ENCODE results near the gene SLC12A7. TPM values are rescaled to one million over a fixed set of nuclear protein-coding genes. Genes with fewer than 3 reads are reported as not detected.

SLC12A7 gene
- total and polyA plus RNA-seq, 7 experiments from 2014 or later, result 6.4 to 101 (median 61.9) TPM

DNA sequence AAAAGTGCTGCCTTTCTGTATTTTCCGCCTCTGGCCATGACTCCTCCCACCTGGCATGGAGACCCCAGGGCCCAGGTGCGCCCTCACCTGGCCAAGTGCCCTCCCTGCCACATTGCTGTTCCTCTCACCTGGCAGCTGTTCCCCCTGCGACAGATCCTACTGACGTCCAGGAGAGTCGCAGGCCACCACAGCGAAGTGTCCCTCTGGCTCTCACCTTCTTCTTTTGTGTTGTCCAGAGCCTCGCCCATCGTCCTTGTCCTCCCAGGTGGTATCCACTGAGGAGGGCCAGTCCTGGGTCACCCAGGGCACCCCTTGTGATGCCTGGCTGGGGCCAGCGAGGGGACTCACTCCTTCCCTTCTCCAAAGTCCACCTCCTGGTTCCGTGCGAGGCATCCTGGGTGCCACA, 100.6 kb downstream of the SLC12A7 start:
- no peaks in the 10 kb centered on the region for H3K9me3 ChIP-seq (ENCODE audit: control insufficient read depth in 2 of 3, low read length in 3 of 3)
- peak overlapping the region in 8 of 10 donors; percentile 1 to 68 (median 48) for H3K4me3 Mint-ChIP-seq
- peaks cover 30 to 41% (median 38%) of the 10 kb centered on the region in 5 donors for H3K27me3 Mint-ChIP-seq
- H3K4me3 ChIP-seq (ENCODE audit: low read length), result no peak overlapping the region
- H3K27ac Mint-ChIP-seq, result peak overlapping the region in 1 of 9 donors; percentile 66
- ChIA-PET CTCF (no interaction called here), POLR2A (interaction anchor here (0.8 kb wide), 1 partner anchor 94 kb away, joined by 3 read pairs; no protein-coding TSS in a partner anchor)
- no peak overlapping the region for H3K27ac ChIP-seq (ENCODE audit: low read depth, low read length)
- H3K36me3 ChIP-seq (ENCODE audit: control insufficient read depth in 2 of 3, insufficient read depth in 3 of 3, low read length in 3 of 3), result no peaks in the 10 kb centered on the region
- H3K4me1 ChIP-seq (ENCODE audit: control insufficient read depth in 2 of 2, insufficient read depth in 2 of 2, low read length in 2 of 2), result peaks cover 0 to 10% of the 10 kb centered on the region in 2 donors
- H3K27me3 ChIP-seq (ENCODE audit: control insufficient read depth in 2 of 2, insufficient read depth in 2 of 2, low read length in 2 of 2), result peaks cover 0 to 9% of the 10 kb centered on the region in 2 donors
- peaks cover 7 to 24% (median 11%) of the 10 kb centered on the region in 7 donors for H3K4me1 Mint-ChIP-seq
- ATAC-seq, result peak; percentile 40
- intact Hi-C loops (cut with micrococcal nuclease), result loop anchor here (1.0 kb wide), 1 partner anchor 88 kb away; no protein-coding TSS in a partner anchor
- H3K9me3 Mint-ChIP-seq, result no peaks in the 10 kb centered on the region
- no peaks in the 10 kb centered on the region for H3K36me3 Mint-ChIP-seq
- peak in 7 of 9 donors; percentile 31 to 55 (median 46) for DNase-seq

DNA sequence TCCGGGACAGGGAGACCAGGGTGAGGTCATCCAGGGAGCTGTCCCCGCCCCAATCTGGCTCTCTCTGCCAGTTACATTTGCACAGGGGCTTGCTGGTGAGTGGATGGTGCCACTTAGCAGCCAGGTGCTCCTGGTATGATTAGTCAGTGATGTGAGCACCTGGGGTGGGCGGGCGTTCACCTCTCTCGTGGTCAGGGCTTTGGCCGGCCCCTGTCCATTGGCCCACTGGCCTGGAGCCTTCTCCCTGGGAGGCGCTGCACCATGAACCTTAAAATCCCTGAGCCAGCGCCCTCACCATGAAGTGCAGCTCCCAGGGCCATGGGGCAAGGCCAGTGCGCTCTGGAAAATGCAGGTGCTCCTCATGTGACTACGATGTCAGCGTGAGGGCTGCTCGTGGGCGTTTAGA, 101.2 kb downstream of the SLC12A7 start:
- H3K36me3 ChIP-seq (ENCODE audit: control insufficient read depth in 2 of 3, insufficient read depth in 3 of 3, low read length in 3 of 3), result no peaks in the 10 kb centered on the region
- Mint-ChIP-seq H3K4me1 (peaks cover 11 to 28% (median 16%) of the 10 kb centered on the region in 7 donors), H3K9me3 (no peaks in the 10 kb centered on the region), H3K27ac (no peak overlapping the region), H3K4me3 (peak overlapping the region in 7 of 10 donors; percentile 27 to 62 (median 51)), H3K27me3 (peaks cover 35 to 46% (median 42%) of the 10 kb centered on the region in 5 donors), H3K36me3 (no peaks in the 10 kb centered on the region)
- H3K27me3 ChIP-seq (ENCODE audit: control insufficient read depth in 2 of 2, insufficient read depth in 2 of 2, low read length in 2 of 2), result peaks cover 0 to 10% of the 10 kb centered on the region in 2 donors
- ATAC-seq (no peak), DNase-seq (no peak)
- H3K9me3 ChIP-seq (ENCODE audit: control insufficient read depth in 2 of 3, low read length in 3 of 3), result no peaks in the 10 kb centered on the region
- peaks cover 0 to 14% of the 10 kb centered on the region in 2 donors for H3K4me1 ChIP-seq (ENCODE audit: control insufficient read depth in 2 of 2, insufficient read depth in 2 of 2, low read length in 2 of 2)
- ChIA-PET POLR2A (interaction anchor here (0.8 kb wide), 1 partner anchor 95 kb away, joined by 3 read pairs; no protein-coding TSS in a partner anchor), CTCF (no interaction called here)
- intact Hi-C loops (cut with micrococcal nuclease), result loop anchor here (1.0 kb wide), 1 partner anchor 87 kb away; no protein-coding TSS in a partner anchor
- H3K27ac ChIP-seq (ENCODE audit: low read depth, low read length), result no peak overlapping the region
- no peak overlapping the region for H3K4me3 ChIP-seq (ENCODE audit: low read length)

DNA sequence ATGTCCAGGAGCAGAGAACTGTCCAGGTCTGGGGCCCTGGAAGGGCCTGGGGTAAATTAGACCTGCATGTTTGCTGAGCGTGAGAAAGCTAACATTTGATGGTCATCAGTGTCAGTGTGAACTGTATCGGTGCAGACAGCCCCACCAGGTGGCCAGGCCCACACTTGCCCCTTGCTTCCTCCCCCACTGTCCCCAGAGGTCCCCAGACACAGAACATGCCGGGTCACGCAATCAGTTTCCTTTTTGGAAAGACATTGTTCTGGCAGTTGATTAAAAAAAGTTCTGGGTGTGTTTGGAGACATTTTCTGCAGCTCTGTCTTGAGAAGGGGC, 101.7 kb downstream of the SLC12A7 start:
- Histone ChIP-seq H3K4me1 (ENCODE audit: control insufficient read depth in 2 of 2, insufficient read depth in 2 of 2, low read length in 2 of 2) (peaks cover 2 to 19% of the 10 kb centered on the region in 2 donors), H3K27me3 (ENCODE audit: control insufficient read depth in 2 of 2, insufficient read depth in 2 of 2, low read length in 2 of 2) (peaks cover 0 to 10% of the 10 kb centered on the region in 2 donors), H3K9me3 (ENCODE audit: control insufficient read depth in 2 of 3, low read length in 3 of 3) (no peaks in the 10 kb centered on the region), H3K27ac (ENCODE audit: low read depth, low read length) (no peak overlapping the region), H3K36me3 (ENCODE audit: control insufficient read depth in 2 of 3, insufficient read depth in 3 of 3, low read length in 3 of 3) (no peaks in the 10 kb centered on the region), H3K4me3 (ENCODE audit: low read length) (no peak overlapping the region)
- intact Hi-C loops (cut with micrococcal nuclease), result no loop called here
- Mint-ChIP-seq H3K36me3 (no peaks in the 10 kb centered on the region), H3K4me1 (peaks cover 12 to 29% (median 17%) of the 10 kb centered on the region in 7 donors), H3K9me3 (no peaks in the 10 kb centered on the region), H3K27me3 (peaks cover 35 to 48% (median 42%) of the 10 kb centered on the region in 5 donors), H3K4me3 (peak overlapping the region in 9 of 10 donors; percentile 30 to 64 (median 51)), H3K27ac (no peak overlapping the region)
- no peak for DNase-seq
- ChIA-PET CTCF (no interaction called here), POLR2A (no interaction called here)
- ATAC-seq, result no peak

- POLR2A ChIA-PET, result interaction anchor here (0.6 kb wide), 1 partner anchor 275 kb away, joined by 3 read pairs; no protein-coding TSS in a partner anchor
- peaks cover 0 to 10% of the 10 kb centered on the region in 2 donors for H3K27me3 ChIP-seq (ENCODE audit: control insufficient read depth in 2 of 2, insufficient read depth in 2 of 2, low read length in 2 of 2)
- H3K4me3 ChIP-seq (ENCODE audit: low read length), result no peak overlapping the region
These were observed 102.3 kb downstream of the SLC12A7 start for GRCh38 chr5:1009359-1010180.

GRCh38 chr5:1008451-1009358, 103.2 kb downstream of the SLC12A7 start, which contains the start of gene NKD2:
Gene NKD2, plus strand, starts transcription at chr5:1008802. Its CDS starts 256 bp downstream, at chr5:1009058.
- H3K9me3 ChIP-seq (ENCODE audit: control insufficient read depth in 2 of 3, low read length in 3 of 3), result no peaks in the 10 kb centered on the region
- Mint-ChIP-seq H3K27ac (peak within 1 kb of the TSS in 1 of 9 donors; percentile 86), H3K4me3 (peak within 1 kb of the TSS; percentile 42 to 85 (median 66)), H3K36me3 (no peaks in the 10 kb centered on the region), H3K4me1 (peaks cover 13 to 39% (median 21%) of the 10 kb centered on the region in 7 donors), H3K9me3 (no peaks in the 10 kb centered on the region), H3K27me3 (peaks cover 35 to 53% (median 42%) of the 10 kb centered on the region in 5 donors)
- intact Hi-C loops (cut with micrococcal nuclease), result loop anchor here (5.0 kb wide), 1 partner anchor 46 kb away; no protein-coding TSS in a partner anchor
- POLR2A ChIA-PET, result interaction anchor here (0.6 kb wide), 1 partner anchor 276 kb away, joined by 3 read pairs; no protein-coding TSS in a partner anchor
- CTCF ChIA-PET, result interaction anchor here (0.6 to 1.7 kb wide), 3 partner anchors 8 to 132 kb away, joined by 3 to 7 read pairs (median 3); no protein-coding TSS in a partner anchor
- H3K27ac ChIP-seq (ENCODE audit: low read depth, low read length), result no peak within 1 kb of the TSS
- H3K4me3 ChIP-seq (ENCODE audit: low read length), result no peak within 1 kb of the TSS
- H3K27me3 ChIP-seq (ENCODE audit: control insufficient read depth in 2 of 2, insufficient read depth in 2 of 2, low read length in 2 of 2), result peaks cover 0 to 10% of the 10 kb centered on the region in 2 donors
- ATAC-seq, result peak; percentile 71
- no peaks in the 10 kb centered on the region for H3K36me3 ChIP-seq (ENCODE audit: control insufficient read depth in 2 of 3, insufficient read depth in 3 of 3, low read length in 3 of 3)
- peak in 8 of 9 donors; percentile 20 to 69 (median 50) for DNase-seq
- H3K4me1 ChIP-seq (ENCODE audit: control insufficient read depth in 2 of 2, insufficient read depth in 2 of 2, low read length in 2 of 2), result peaks cover 3 to 29% of the 10 kb centered on the region in 2 donors

More at GRCh38 chr5:1009359-1010180, 102.3 kb downstream of the SLC12A7 start:
- CTCF ChIA-PET, result no interaction called here
- intact Hi-C loops (cut with micrococcal nuclease), result loop anchor here (5.0 kb wide), 1 partner anchor 47 kb away; no protein-coding TSS in a partner anchor
- no peaks in the 10 kb centered on the region for H3K36me3 ChIP-seq (ENCODE audit: control insufficient read depth in 2 of 3, insufficient read depth in 3 of 3, low read length in 3 of 3)
- Mint-ChIP-seq H3K9me3 (no peaks in the 10 kb centered on the region), H3K36me3 (no peaks in the 10 kb centered on the region), H3K27ac (no peak overlapping the region), H3K4me1 (peaks cover 12 to 30% (median 17%) of the 10 kb centered on the region in 7 donors), H3K27me3 (peaks cover 35 to 48% (median 42%) of the 10 kb centered on the region in 5 donors), H3K4me3 (peak overlapping the region in 7 of 10 donors; percentile 29 to 69 (median 56))
- no peak overlapping the region for H3K27ac ChIP-seq (ENCODE audit: low read depth, low read length)
- ATAC-seq (no peak), DNase-seq (peak in 1 of 9 donors; percentile 21)
- peaks cover 3 to 21% of the 10 kb centered on the region in 2 donors for H3K4me1 ChIP-seq (ENCODE audit: control insufficient read depth in 2 of 2, insufficient read depth in 2 of 2, low read length in 2 of 2)
- no peaks in the 10 kb centered on the region for H3K9me3 ChIP-seq (ENCODE audit: control insufficient read depth in 2 of 3, low read length in 3 of 3)
